Measurements from ENCODE around the gene SEMA3G. TPM values are rescaled to one million over a fixed set of nuclear protein-coding genes. Genes with fewer than 3 reads are reported as not detected.

SEMA3G gene
- total RNA-seq, 1 experiment from 2014 or later: 1.3 TPM

- Histone ChIP-seq H3K9me2 (ENCODE audit: insufficient read depth) (no peaks in the 10 kb centered on the region), H4K20me1 (ENCODE audit: insufficient read depth) (no peaks in the 10 kb centered on the region), H3K4me3 (no peak overlapping the region), H3K4me2 (no peak overlapping the region), H3K4me1 (replicated peaks; ENCODE audit: insufficient read depth) (no peaks in the 10 kb centered on the region), H3K9me3 (ENCODE audit: insufficient read depth, low read depth) (no peaks in the 10 kb centered on the region), H3K27ac (no peak overlapping the region), H3K27me3 (ENCODE audit: insufficient read depth, low read depth) (no peaks in the 10 kb centered on the region), H2AFZ (no peak overlapping the region), H3K36me3 (ENCODE audit: low read depth) (no peaks in the 10 kb centered on the region), H3K79me2 (ENCODE audit: low read depth) (no peaks in the 10 kb centered on the region), H3F3A (ENCODE audit: insufficient read depth, low read depth) (no peaks in the 10 kb centered on the region)
- POLR2A ChIA-PET (ENCODE audit: unreplicated experiment): interaction anchor here (0.5 kb wide), 1 partner anchor 240 kb away, joined by 25 read pairs; no protein-coding TSS in a partner anchor
- DNase-seq: no peak
- intact Hi-C loops (cut with micrococcal nuclease; ENCODE audit: unreplicated experiment): no loop called here
- BruUV-seq (replicated peaks): no TSS peak
- TF ChIP-seq EZH2 (IDR thresholded peaks at IDR 0.05; ENCODE audit: low read depth): no peak
- TF ChIP-seq, protein P1, sequence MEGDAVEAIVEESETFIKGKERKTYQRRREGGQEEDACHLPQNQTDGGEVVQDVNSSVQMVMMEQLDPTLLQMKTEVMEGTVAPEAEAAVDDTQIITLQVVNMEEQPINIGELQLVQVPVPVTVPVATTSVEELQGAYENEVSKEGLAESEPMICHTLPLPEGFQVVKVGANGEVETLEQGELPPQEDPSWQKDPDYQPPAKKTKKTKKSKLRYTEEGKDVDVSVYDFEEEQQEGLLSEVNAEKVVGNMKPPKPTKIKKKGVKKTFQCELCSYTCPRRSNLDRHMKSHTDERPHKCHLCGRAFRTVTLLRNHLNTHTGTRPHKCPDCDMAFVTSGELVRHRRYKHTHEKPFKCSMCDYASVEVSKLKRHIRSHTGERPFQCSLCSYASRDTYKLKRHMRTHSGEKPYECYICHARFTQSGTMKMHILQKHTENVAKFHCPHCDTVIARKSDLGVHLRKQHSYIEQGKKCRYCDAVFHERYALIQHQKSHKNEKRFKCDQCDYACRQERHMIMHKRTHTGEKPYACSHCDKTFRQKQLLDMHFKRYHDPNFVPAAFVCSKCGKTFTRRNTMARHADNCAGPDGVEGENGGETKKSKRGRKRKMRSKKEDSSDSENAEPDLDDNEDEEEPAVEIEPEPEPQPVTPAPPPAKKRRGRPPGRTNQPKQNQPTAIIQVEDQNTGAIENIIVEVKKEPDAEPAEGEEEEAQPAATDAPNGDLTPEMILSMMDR (conservative IDR thresholded peaks at IDR 0.05): no peak
- CTCF ChIA-PET: no interaction called here
These were observed 3.1 kb downstream of the SEMA3G start for GRCh38 chr3:52441772-52442332.

GRCh38 chr3:52441091-52441771 is 3.7 kb downstream of the SEMA3G start:
- BruUV-seq (replicated peaks): no TSS peak
- no peaks in the 10 kb centered on the region for H3F3A ChIP-seq (ENCODE audit: insufficient read depth, low read depth)
- no peaks in the 10 kb centered on the region for H4K20me1 ChIP-seq (ENCODE audit: insufficient read depth)
- DNase-seq: no peak
- no peak overlapping the region for H2AFZ ChIP-seq
- H3K9me3 ChIP-seq (ENCODE audit: insufficient read depth, low read depth): no peaks in the 10 kb centered on the region
- H3K9me2 ChIP-seq (ENCODE audit: insufficient read depth): no peaks in the 10 kb centered on the region
- H3K36me3 ChIP-seq (ENCODE audit: low read depth): no peaks in the 10 kb centered on the region
- H3K4me1 ChIP-seq (replicated peaks; ENCODE audit: insufficient read depth): no peaks in the 10 kb centered on the region
- no peaks in the 10 kb centered on the region for H3K79me2 ChIP-seq (ENCODE audit: low read depth)
- H3K27me3 ChIP-seq (ENCODE audit: insufficient read depth, low read depth): no peaks in the 10 kb centered on the region
- no peak overlapping the region for H3K4me2 ChIP-seq
- CTCF ChIA-PET: no interaction called here
- POLR2A ChIA-PET (ENCODE audit: unreplicated experiment): interaction anchor here (0.5 kb wide), 1 partner anchor 241 kb away, joined by 25 read pairs; no protein-coding TSS in a partner anchor
- no peak overlapping the region for H3K4me3 ChIP-seq
- intact Hi-C loops (cut with micrococcal nuclease; ENCODE audit: unreplicated experiment): no loop called here
- TF ChIP-seq, protein P1 (conservative IDR thresholded peaks at IDR 0.05): no peak
- no peak for TF ChIP-seq EZH2 (IDR thresholded peaks at IDR 0.05; ENCODE audit: low read depth)
- no peak overlapping the region for H3K27ac ChIP-seq

DNA sequence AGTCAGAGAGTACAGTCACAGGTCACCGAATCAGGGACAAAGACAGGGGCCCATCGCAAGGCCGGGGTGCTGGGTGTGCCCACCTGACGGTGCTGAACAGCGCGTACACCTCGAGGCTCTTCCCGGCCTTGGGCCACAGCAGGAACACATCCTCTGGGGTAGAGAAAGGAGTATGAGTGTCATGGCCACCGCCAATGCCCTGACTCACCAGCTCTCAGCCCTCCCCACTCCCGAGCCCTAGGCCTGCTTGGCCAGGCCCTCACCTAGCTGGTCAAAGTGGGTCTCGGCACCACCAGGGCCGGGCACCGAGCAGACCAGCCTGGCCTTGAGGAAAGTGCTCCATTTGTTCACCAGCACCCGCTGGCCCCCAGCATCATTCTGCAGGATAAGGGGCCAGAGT is 4.2 kb downstream of the SEMA3G start:
- intact Hi-C loops (cut with micrococcal nuclease; ENCODE audit: unreplicated experiment): no loop called here
- Histone ChIP-seq H3K9me3 (ENCODE audit: insufficient read depth, low read depth) (no peaks in the 10 kb centered on the region), H3K79me2 (ENCODE audit: low read depth) (no peaks in the 10 kb centered on the region), H3K4me2 (no peak overlapping the region), H4K20me1 (ENCODE audit: insufficient read depth) (no peaks in the 10 kb centered on the region), H3K27me3 (ENCODE audit: insufficient read depth, low read depth) (no peaks in the 10 kb centered on the region), H3K27ac (no peak overlapping the region), H2AFZ (no peak overlapping the region), H3K36me3 (ENCODE audit: low read depth) (no peaks in the 10 kb centered on the region), H3F3A (ENCODE audit: insufficient read depth, low read depth) (no peaks in the 10 kb centered on the region), H3K4me3 (no peak overlapping the region), H3K9me2 (ENCODE audit: insufficient read depth) (no peaks in the 10 kb centered on the region), H3K4me1 (replicated peaks; ENCODE audit: insufficient read depth) (no peaks in the 10 kb centered on the region)
- no peak for DNase-seq
- ChIA-PET POLR2A (ENCODE audit: unreplicated experiment) (no interaction called here), CTCF (no interaction called here)
- TF ChIP-seq, protein P1 (conservative IDR thresholded peaks at IDR 0.05): no peak
- no peak for TF ChIP-seq EZH2 (IDR thresholded peaks at IDR 0.05; ENCODE audit: low read depth)
- no TSS peak for BruUV-seq (replicated peaks)
